ENCODE results near the gene CCDC93. TPM values are rescaled to one million over a fixed set of nuclear protein-coding genes. Genes with fewer than 3 reads are reported as not detected.

The CCDC93 gene
- total RNA-seq, 2 experiments from 2014 or later, result 62.2 to 64.5 TPM

DNA sequence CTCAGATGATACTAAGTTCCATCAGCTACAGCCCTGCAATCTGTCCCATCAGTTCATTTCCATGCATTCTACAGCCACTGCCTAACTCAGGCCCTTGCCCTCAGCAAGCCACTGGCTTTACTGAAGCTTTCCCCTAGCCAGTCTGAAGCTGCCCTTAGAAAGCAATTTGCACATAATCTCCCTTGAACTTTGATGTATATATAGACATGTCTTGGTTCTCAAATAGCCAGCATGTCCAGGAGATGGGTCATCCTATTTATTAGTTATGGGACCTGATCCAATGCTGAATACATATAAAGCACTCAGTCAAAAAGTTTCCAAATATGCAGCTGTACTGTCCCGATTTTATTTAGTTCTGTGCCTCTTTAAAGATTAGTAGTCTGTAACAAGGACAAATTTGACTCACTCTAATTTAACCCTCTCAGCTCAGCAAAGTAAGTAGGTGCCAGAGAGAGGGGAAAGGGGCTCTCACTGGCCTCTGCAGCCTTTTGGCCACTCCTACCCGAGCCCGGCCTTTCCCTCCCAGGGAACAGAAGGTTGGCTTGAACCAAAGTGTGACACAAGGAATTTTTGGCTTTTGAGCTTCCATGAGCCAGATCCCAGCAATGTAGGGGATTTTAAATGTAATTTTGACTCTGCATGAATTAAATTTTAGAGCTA, 70.7 kb downstream of the CCDC93 start:
- intact Hi-C loops (cut with DNase I, micrococcal nuclease), result no loop called here
- H3K4me3 Mint-ChIP-seq, result no peak overlapping the region
- DNase-seq, result no peak
- ChIA-PET CTCF (interaction anchor here (1.2 kb wide), 2 partner anchors 10 to 60 kb away, joined by 3 to 5 read pairs; no protein-coding TSS in a partner anchor), POLR2A (no interaction called here)
- Histone ChIP-seq H3K27me3 (ENCODE audit: control insufficient read depth in 1 of 2, insufficient read depth in 2 of 2, low read length in 2 of 2) (no peaks in the 10 kb centered on the region), H3K27ac (ENCODE audit: low read depth in 1 of 2, low read length in 2 of 2) (no peak overlapping the region), H3K4me3 (ENCODE audit: low read length) (no peak overlapping the region), H3K36me3 (ENCODE audit: insufficient read depth, low read length) (peaks cover 93% of the 10 kb centered on the region), H3K4me1 (ENCODE audit: insufficient read depth, low read length) (no peaks in the 10 kb centered on the region), H3K9me3 (ENCODE audit: control insufficient read depth in 1 of 2, insufficient read depth in 1 of 2, low read length in 2 of 2) (no peaks in the 10 kb centered on the region)
- ATAC-seq (ENCODE audit: poor library complexity), result no peak
- TF ChIP-seq, protein P1, sequence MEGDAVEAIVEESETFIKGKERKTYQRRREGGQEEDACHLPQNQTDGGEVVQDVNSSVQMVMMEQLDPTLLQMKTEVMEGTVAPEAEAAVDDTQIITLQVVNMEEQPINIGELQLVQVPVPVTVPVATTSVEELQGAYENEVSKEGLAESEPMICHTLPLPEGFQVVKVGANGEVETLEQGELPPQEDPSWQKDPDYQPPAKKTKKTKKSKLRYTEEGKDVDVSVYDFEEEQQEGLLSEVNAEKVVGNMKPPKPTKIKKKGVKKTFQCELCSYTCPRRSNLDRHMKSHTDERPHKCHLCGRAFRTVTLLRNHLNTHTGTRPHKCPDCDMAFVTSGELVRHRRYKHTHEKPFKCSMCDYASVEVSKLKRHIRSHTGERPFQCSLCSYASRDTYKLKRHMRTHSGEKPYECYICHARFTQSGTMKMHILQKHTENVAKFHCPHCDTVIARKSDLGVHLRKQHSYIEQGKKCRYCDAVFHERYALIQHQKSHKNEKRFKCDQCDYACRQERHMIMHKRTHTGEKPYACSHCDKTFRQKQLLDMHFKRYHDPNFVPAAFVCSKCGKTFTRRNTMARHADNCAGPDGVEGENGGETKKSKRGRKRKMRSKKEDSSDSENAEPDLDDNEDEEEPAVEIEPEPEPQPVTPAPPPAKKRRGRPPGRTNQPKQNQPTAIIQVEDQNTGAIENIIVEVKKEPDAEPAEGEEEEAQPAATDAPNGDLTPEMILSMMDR (IDR thresholded peaks at IDR 0.05), result no peak
- H3K9me3 Mint-ChIP-seq, result no peaks in the 10 kb centered on the region
- H3K36me3 Mint-ChIP-seq (ENCODE audit: low read depth), result peaks cover 100% of the 10 kb centered on the region
- no peak overlapping the region for H3K27ac Mint-ChIP-seq
- no peaks in the 10 kb centered on the region for H3K4me1 Mint-ChIP-seq (ENCODE audit: low read depth)
- H3K27me3 Mint-ChIP-seq, result no peaks in the 10 kb centered on the region

DNA sequence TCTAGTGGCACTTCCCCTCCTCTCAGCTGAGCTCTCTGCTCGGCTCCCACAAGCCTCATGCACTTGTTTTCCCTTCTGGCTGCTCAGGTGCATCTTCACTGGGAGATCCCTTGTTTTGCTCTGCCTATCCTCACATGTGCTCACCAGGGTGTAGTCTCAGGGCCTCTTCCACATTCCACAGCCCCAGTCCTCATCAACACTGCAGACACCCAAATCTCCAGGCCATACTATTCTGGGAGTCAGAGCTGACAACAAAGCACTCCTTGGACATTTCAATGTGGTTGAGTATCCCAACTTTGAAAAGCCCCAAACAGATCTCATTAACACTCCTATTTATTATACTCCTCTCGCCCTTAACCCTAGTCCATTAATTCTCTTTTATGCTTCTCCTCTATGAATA, 71.3 kb downstream of the CCDC93 start:
- Mint-ChIP-seq H3K4me1 (ENCODE audit: low read depth) (no peaks in the 10 kb centered on the region), H3K27ac (no peak overlapping the region), H3K4me3 (no peak overlapping the region), H3K27me3 (no peaks in the 10 kb centered on the region), H3K36me3 (ENCODE audit: low read depth) (peaks cover 100% of the 10 kb centered on the region), H3K9me3 (no peaks in the 10 kb centered on the region)
- TF ChIP-seq, protein P1 (IDR thresholded peaks at IDR 0.05), result no peak
- peaks cover 95% of the 10 kb centered on the region for H3K36me3 ChIP-seq (ENCODE audit: insufficient read depth, low read length)
- no peaks in the 10 kb centered on the region for H3K27me3 ChIP-seq (ENCODE audit: control insufficient read depth in 1 of 2, insufficient read depth in 2 of 2, low read length in 2 of 2)
- H3K4me1 ChIP-seq (ENCODE audit: insufficient read depth, low read length), result no peaks in the 10 kb centered on the region
- no peaks in the 10 kb centered on the region for H3K9me3 ChIP-seq (ENCODE audit: control insufficient read depth in 1 of 2, insufficient read depth in 1 of 2, low read length in 2 of 2)
- no peak for ATAC-seq (ENCODE audit: poor library complexity)
- no peak for DNase-seq
- ChIA-PET POLR2A (no interaction called here), CTCF (interaction anchor here (1.2 kb wide), 2 partner anchors 10 to 61 kb away, joined by 3 to 5 read pairs; no protein-coding TSS in a partner anchor)
- H3K27ac ChIP-seq (ENCODE audit: low read depth in 1 of 2, low read length in 2 of 2), result no peak overlapping the region
- intact Hi-C loops (cut with DNase I, micrococcal nuclease), result no loop called here
- no peak overlapping the region for H3K4me3 ChIP-seq (ENCODE audit: low read length)

DNA sequence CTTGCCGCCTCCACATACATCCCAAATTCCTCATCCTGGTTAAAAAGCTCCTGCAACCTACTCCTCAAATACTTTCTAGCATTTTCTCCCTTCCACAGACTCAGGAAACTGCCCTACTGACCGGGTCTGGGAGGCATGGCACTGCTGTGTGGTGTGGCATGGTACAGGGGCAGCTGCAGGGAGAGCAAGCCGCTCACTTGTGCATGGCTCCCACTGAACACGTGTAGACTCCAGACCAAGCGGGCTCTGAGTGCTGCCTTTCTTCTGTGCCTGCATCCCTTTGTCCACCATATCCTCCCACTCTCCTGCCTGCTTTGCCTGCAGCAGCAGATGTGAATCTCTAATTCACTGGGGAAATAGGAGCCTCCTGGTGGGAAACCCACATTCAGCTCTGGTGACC, 72.2 kb downstream of the CCDC93 start:
- H3K27ac Mint-ChIP-seq, result no peak overlapping the region

More for the DNA sequence above, 72.2 kb downstream of the CCDC93 start:
- H3K4me3 ChIP-seq (ENCODE audit: low read length), result no peak overlapping the region
- H3K27ac ChIP-seq (ENCODE audit: low read depth in 1 of 2, low read length in 2 of 2), result no peak overlapping the region
- no peak overlapping the region for H3K4me3 Mint-ChIP-seq
- no peaks in the 10 kb centered on the region for H3K4me1 ChIP-seq (ENCODE audit: insufficient read depth, low read length)
- no peaks in the 10 kb centered on the region for H3K9me3 Mint-ChIP-seq
- TF ChIP-seq, protein P1 (IDR thresholded peaks at IDR 0.05), result no peak
- no peaks in the 10 kb centered on the region for H3K9me3 ChIP-seq (ENCODE audit: control insufficient read depth in 1 of 2, insufficient read depth in 1 of 2, low read length in 2 of 2)
- CTCF ChIA-PET, result no interaction called here
- POLR2A ChIA-PET, result interaction anchor here (0.6 kb wide), 1 partner anchor 18 kb away, joined by 3 read pairs; no protein-coding TSS in a partner anchor
- peaks cover 100% of the 10 kb centered on the region for H3K36me3 Mint-ChIP-seq (ENCODE audit: low read depth)
- peaks cover 96% of the 10 kb centered on the region for H3K36me3 ChIP-seq (ENCODE audit: insufficient read depth, low read length)
- H3K27me3 Mint-ChIP-seq, result no peaks in the 10 kb centered on the region
- ATAC-seq (ENCODE audit: poor library complexity), result no peak
- no peaks in the 10 kb centered on the region for H3K4me1 Mint-ChIP-seq (ENCODE audit: low read depth)
- DNase-seq, result no peak
- H3K27me3 ChIP-seq (ENCODE audit: control insufficient read depth in 1 of 2, insufficient read depth in 2 of 2, low read length in 2 of 2), result no peaks in the 10 kb centered on the region
- intact Hi-C loops (cut with DNase I, micrococcal nuclease), result no loop called here

All from CD4-positive, alpha-beta T cell (primary cell).